GM18868 (cell line): Measurements from ENCODE around the gene TTLL5.
"Not testable (repeated sequence)": the region's sequence is repeated elsewhere in the genome, so short reads cannot be mapped to it uniquely, and the experiment has no call there.

Source experiments
- ATAC-seq: cut with Tn5 transposase; IDR thresholded peaks from one replicate; pipeline ENCODE4 v1.9.1; 2021; ENCODE audit warnings: mild to moderate bottlenecking, moderate library complexity; ENCODE audit not compliant: unreplicated experiment

Gene TTLL5

DNA sequence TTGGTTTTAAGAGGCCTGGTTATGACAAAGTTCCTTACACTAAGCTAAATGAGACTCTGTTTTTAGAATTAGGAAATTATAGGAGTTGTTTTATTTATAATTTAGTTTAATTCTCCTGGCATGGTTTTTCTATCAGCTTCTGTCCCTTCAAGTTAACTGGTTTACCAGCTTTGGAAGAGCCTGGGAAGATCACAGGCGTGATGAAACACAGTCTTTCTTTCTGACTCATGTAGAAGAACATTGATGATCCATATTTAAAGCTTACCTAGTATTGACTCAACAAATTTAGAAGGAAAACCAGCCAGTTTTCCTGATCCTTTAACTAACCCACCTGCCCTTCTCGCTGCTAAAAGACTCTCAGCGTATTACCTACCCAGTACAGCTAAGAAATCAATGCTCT lies 165.6 kb downstream of the TTLL5 start:
- ATAC-seq, result no peak

DNA sequence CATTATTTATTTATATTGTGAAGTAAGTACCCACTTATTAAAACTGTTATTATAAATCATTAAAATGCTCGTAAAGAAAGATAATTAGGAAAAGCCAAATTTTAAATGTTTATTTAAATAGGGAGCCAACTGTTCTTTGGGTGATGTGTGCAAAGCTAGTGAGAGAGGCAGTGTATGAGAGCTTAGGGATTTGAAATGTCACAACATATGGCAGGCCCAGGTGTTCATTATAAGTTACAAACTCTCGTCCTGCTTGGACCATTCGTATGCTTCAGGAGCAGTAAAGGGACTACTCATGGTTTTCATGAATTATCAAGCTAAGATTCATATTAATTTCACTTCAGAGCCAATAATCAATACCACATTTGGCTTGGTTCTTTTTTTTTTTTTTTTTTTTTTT lies 166.3 kb downstream of the TTLL5 start:
- ATAC-seq, result no peak

GRCh38 chr14:75829316-75829715 lies 168.3 kb downstream of the TTLL5 start:
- no peak for ATAC-seq

DNA sequence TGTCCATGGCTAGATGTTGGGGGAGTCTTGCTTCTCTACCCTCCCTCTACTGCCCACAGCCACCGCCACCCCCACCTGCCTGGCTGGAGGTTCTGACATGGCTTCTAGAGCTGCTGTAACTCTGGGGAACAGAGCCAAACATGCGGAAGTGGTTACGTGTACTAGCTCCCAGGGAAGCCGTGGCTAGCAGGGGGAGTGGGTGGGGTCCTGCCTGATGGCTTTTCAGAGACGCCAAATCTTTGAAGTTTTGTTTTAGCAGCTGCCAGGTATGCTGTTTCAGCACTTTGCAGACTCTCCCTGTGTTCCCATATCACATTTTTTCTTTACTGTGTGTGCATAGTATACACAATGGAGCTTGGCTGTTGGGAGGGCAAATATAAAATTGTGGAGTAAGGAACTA lies 170.4 kb downstream of the TTLL5 start:
- no peak for ATAC-seq

- no peak for ATAC-seq
Observed at GRCh38 chr14:75831952-75832351, 170.9 kb downstream of the TTLL5 start.

DNA sequence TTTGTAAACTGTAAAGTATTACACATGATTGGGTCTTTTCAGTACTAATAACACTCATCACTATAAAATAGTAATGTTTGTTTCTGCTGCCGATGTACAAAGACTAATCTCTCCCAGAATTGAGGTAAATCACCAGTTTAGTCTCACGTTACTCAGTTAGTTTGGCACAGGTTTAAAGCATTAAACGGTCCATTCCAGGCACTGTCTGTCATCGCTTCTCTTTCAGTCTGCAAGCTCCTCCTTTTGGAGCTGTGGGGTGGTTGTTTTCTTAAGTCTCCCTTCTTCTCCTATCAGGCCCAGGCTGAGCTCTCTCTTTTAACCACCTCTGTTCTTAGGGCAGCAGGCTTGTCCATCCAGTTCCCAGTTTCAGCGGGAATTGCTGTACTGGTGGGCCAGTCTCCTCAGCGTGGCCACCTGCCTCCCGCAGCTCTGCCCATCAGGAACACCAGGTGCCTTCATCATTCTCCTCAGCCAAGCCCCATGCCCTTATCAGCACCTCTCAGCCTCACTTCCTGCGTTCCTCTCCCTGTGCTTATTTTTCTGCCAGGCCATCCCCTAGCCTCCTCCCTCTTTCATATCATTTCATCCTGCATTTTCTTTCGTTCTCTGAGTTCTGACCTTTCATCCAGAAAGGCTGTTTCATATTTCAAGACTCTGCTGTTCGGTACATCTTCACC lies 171.7 kb downstream of the TTLL5 start:
- ATAC-seq, result no peak

DNA sequence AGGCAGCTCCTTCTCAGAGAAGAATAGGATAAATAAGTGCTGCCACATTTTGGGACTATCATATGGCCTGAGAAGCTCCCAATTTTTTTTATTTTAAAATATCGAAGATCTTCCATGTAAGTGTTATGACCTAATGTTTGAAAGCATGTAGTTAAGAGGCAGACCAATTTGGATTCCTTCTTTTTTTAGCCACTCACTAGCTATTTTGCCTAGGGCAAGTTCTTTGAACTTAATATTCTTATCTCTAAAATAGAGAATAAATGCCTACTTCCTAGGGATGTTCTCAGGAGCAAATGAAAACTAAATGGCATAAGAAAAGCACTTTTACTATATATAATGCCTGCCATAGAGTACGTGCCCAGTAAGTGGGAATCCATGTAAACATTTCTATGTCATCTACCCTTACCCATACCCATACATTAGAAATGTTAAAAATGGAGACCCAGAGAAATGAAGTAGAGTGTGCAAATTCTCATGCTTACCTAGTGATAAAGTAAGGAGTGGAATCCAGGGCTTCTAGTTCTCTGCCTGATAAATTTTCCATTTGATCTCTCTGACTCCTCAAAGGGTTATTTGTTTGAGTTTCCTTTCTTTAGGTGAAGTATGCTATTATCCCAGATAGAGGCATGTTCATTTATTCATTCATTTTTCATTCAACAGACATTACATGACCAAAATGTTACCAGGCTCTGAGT lies 172.4 kb downstream of the TTLL5 start:
- ATAC-seq, result no peak

DNA sequence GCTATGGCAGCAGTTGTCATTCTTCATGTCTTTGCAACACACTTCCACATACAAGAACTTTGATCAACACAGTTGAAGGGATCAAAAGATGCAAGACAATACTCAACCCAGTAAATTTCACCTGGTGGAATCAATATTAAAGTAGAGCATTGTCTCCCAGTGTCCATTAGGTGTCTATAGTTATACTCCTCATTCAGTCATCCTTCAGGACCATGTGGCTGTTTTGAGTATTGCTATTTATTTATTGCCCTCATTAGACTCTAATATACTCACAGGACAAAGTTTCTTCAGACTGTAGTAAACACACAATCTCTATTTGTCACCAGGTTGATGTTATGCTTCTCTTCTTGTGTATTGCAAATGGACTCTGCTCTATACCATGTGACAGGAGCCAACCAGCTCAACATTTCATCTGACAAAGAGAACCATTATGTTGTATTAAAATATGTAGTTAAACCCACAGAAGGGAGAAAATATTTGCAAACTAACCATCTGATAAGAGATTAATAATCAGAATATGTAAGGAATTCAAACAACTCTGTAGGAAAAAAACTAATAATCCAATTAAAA lies 174.2 kb downstream of the TTLL5 start:
- no peak for ATAC-seq

- no peak for ATAC-seq
Observed at GRCh38 chr14:75835737-75836136, 174.7 kb downstream of the TTLL5 start.

- no peak for ATAC-seq
Observed at GRCh38 chr14:75837151-75837787, 176.2 kb downstream of the TTLL5 start.

GRCh38 chr14:75840911-75841310 lies 179.9 kb downstream of the TTLL5 start:
- ATAC-seq, result no peak

DNA sequence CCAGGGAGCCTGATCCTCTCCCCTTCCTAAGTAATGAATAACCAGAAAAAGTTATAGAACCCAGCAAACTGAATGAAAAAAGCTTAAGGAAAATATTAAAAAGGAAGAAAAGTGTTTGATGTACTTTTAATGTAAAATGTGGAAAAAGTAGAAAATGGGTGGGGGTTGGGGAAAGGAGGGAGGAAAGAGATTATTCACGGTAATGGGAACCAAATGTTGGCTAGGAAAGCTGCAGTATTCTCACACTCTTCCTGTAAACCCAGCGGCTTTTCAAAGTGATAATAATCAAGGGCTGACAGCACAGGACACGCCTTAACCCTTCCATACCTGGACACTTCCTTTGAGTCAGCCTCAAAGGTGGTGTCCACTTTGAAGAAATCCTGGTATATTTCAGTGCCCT lies 181.5 kb downstream of the TTLL5 start:
- no peak for ATAC-seq

DNA sequence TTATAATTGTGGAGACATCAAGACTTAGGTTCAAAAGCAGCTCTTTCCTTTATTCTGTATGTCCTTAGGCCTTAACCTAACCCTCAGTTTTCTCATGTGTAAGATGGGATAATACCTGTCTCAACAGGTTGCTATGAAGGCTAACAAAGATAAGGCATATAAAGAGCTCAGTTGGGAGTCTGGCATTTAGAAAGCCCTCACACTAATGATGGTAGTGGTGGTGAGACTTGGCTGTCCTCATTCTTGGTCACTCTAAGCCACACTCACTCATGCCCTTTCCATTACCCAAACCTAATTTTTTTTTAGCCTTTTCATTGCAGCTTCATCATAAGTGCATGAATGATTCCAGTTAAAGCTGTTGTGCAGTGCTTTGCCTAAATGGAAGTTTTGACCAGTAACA lies 183.4 kb downstream of the TTLL5 start:
- no peak for ATAC-seq

DNA sequence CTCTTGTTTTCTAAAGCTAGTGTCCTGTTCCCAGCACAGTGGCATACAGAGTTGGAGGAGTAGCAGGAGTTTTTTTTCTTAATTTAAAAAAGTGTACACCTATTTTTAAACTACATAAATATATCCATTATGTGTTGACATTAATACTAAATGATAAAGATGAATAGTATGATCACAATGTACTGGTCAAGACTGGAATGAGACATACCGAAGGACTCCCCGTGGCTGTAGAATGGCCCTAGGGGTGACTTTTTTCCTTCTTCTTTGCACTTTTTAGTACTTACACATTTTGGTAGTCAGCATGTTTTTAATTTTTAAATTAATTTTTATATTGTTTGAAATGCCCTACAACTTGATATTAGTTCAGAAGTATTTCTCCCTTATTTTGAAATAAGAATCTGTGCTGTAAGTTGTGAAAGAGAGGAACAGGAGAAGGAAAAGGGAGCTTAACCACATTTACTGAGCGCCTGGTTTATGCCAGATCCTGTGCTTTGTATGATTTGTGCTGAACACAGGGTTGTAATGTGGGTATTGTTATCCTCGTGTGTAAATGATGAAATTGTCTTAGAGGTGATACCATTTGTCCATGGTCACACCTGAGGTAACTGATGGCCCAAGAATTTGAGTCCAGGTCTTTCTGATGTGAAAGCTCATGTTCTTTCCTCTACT lies 184.2 kb downstream of the TTLL5 start:
- ATAC-seq, result no peak

DNA sequence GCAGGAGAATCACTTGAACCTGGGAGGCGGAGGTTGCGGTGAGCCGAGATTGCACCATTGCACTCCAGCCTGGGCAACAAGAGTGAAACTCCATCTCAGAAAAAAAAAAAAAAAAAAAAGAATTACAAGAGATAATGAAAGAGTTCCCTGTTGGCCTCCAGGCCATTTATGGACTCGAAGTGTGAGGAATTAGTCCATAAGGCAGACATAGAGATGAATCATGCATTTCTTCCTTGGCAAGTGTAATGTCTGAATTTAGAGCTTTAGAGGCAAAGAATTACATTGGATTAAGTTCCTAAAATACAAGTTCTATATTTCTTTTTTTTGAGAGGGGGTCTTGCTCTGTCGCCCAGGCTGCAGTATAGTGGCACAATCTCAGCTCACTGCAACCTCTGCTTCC lies 185.6 kb downstream of the TTLL5 start:
- ATAC-seq, result not testable (repeated sequence)

GRCh38 chr14:75847584-75847983 lies 186.5 kb downstream of the TTLL5 start:
- no peak for ATAC-seq

DNA sequence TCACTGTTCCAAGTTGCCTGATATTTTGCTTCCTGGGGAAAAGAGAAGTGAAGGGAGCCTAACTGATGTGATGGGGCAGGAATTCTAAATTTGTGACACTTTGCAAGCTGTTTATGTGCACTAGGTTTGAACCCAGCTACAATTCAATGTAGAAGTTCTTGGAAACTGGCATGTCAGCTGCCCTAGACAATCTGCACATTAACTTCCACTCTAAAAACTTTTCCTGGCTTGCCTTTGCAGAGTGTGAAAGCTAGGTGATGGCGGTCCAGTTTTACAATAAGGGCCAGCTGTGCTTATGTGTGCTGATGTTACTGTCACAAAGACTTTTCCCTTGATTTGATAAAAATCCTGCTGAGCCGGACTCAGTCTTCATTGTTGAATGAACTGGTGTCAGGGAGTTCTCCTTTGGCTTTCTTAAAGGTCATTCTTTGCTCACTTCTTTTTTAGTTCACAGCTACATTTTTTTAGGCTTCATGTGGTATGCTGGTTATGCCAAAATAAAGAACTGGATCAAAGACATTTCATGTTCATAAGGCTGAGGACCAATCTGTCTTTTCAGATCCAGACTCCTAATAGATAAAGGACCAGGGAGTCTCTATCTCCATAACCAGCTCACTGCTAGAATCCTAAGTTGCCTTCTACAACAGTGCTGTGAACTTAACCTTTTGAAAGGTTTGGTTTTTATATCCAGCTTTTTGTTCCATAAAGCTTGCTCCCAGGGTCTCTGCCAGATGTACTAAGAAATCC lies 187.3 kb downstream of the TTLL5 start:
- no peak for ATAC-seq

- ATAC-seq, result no peak
Observed at GRCh38 chr14:75849300-75849895, 188.4 kb downstream of the TTLL5 start.

GRCh38 chr14:75851574-75851866 lies 190.5 kb downstream of the TTLL5 start:
- no peak for ATAC-seq

- no peak for ATAC-seq
Observed at GRCh38 chr14:75854111-75854799, 193.2 kb downstream of the TTLL5 start.
